PC-9 (cell line): ENCODE measurements around the gene GPR137B. TPM values are rescaled to one million over a fixed set of nuclear protein-coding genes. Genes with fewer than 3 reads are reported as not detected.

Experiments used
- Bru-seq: library from RNA; stranded (reverse); fragments of 400-500 nt; gene quantifications from one replicate; lab custom pipeline; 2021; lab: Mats Ljungman, UMichigan
- BruChase-seq, 2 experiments: library from RNA; stranded (reverse); fragments of 400-500 nt; gene quantifications; one replicate each; lab custom pipeline; 2021; lab: Mats Ljungman, UMichigan
- BruUV-seq: library from RNA; stranded (reverse); fragments of 400-500 nt; replicated peaks from 2 replicates; lab custom pipeline; 2021; lab: Mats Ljungman, UMichigan
- CTCF ChIA-PET: fragments of 300-600 bp; sonication (Branson Sonifier 250); formaldehyde crosslinking; loops from one replicate; lab custom pipeline; 2022; ENCODE audit warnings: antibody characterized with exemption; lab: Charles Lee
- POLR2A ChIA-PET: fragments of 300-600 bp; sonication (Branson Sonifier 250); formaldehyde crosslinking; loops from one replicate; lab custom pipeline; 2022; ENCODE audit warnings: antibody characterized with exemption; ENCODE audit not compliant: unreplicated experiment; lab: Charles Lee
- DNase-seq, 2 experiments: peaks; one replicate each; pipeline versions ENCODE4 v3.0.0 to v3.0.0-alpha.2; 2015 to 2022; ENCODE audit warnings: mixed read lengths in 1 of 2
- H2AFZ ChIP-seq: fragments of 200-600 bp; sonication (generic); 2 replicates; pipeline ENCODE4 v1.8.1; 2017; ENCODE audit warnings: antibody characterized with exemption
- H3F3A ChIP-seq: fragments of 200-600 bp; sonication (generic); 2 replicates; pipeline ENCODE4 v1.8.1; 2017; ENCODE audit warnings: antibody characterized with exemption, mild to moderate bottlenecking, low read depth; ENCODE audit not compliant: insufficient read depth
- H3K27ac ChIP-seq: fragments of 200-600 bp; sonication (generic); 2 replicates; pipeline ENCODE4 v1.6.1; 2016; ENCODE audit warnings: mixed run types
- H3K27me3 ChIP-seq: fragments of 200-600 bp; sonication (generic); 2 replicates; pipeline ENCODE4 v1.6.1; 2016; ENCODE audit warnings: low read depth, mixed run types; ENCODE audit not compliant: insufficient read depth
- H3K36me3 ChIP-seq: fragments of 200-600 bp; sonication (generic); 2 replicates; pipeline ENCODE4 v1.6.1; 2016; ENCODE audit warnings: low read depth, mixed run types
- H3K4me1 ChIP-seq: fragments of 200-600 bp; sonication (generic); replicated peaks from 2 replicates; pipeline ENCODE4 v1.6.1; 2016; ENCODE audit warnings: mixed run types; ENCODE audit not compliant: insufficient read depth
- H3K4me2 ChIP-seq: fragments of 200-600 bp; sonication (generic); 2 replicates; pipeline ENCODE4 v1.6.1; 2017; ENCODE audit warnings: mixed run types
- H3K4me3 ChIP-seq: fragments of 200-600 bp; sonication (generic); 2 replicates; pipeline ENCODE4 v1.6.1; 2016; ENCODE audit warnings: mixed run types
- H3K79me2 ChIP-seq: fragments of 200-600 bp; sonication (generic); 2 replicates; pipeline ENCODE4 v1.6.1; 2017; ENCODE audit warnings: low read depth, mixed run types
- H3K9me2 ChIP-seq: fragments of 200-600 bp; sonication (generic); 2 replicates; pipeline ENCODE4 v1.8.1; 2017; ENCODE audit warnings: mild to moderate bottlenecking; ENCODE audit not compliant: insufficient read depth
- H3K9me3 ChIP-seq: fragments of 200-600 bp; sonication (generic); 2 replicates; pipeline ENCODE4 v1.8.1; 2016; ENCODE audit warnings: low read depth; ENCODE audit not compliant: insufficient read depth
- H4K20me1 ChIP-seq: fragments of 200-600 bp; sonication (generic); 2 replicates; pipeline ENCODE4 v1.8.1; 2017; ENCODE audit not compliant: insufficient read depth
- EZH2 ChIP-seq: fragments of 200-600 bp; sonication (generic); IDR thresholded peaks from 2 replicates; pipeline ENCODE4 v1.8.0; 2017; ENCODE audit warnings: antibody characterized with exemption, low read depth
- intact Hi-C: fragments of 100-400 bp; cut with micrococcal nuclease; formaldehyde crosslinking; loops from one replicate; pipeline ENCODE4 v1.10.0; 2022; ENCODE audit not compliant: unreplicated experiment
- long read RNA-seq: library from polyadenylated mRNA; stranded (forward); transcript quantifications from one replicate; pipeline ENCODE4 v2.0.0, GENCODE V29; 2022
- total RNA-seq: library from RNA; stranded (reverse); gene quantifications from 2 replicates; pipeline ENCODE4 v1.2.3, GENCODE V29; 2021
- TF ChIP-seq, protein P1 (sequence below): fragments of 200-600 bp; sonication (generic); conservative IDR thresholded peaks from 2 replicates; pipeline ENCODE4 v1.6.1; 2017; ENCODE audit warnings: mixed run types, antibody characterized with exemption, mild to moderate bottlenecking, moderate library complexity

Gene GPR137B, protein sequence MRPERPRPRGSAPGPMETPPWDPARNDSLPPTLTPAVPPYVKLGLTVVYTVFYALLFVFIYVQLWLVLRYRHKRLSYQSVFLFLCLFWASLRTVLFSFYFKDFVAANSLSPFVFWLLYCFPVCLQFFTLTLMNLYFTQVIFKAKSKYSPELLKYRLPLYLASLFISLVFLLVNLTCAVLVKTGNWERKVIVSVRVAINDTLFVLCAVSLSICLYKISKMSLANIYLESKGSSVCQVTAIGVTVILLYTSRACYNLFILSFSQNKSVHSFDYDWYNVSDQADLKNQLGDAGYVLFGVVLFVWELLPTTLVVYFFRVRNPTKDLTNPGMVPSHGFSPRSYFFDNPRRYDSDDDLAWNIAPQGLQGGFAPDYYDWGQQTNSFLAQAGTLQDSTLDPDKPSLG
- total RNA-seq, result not detected in 2 replicates
- percentile 10 among the genes with signal in this experiment for Bru-seq, nascent RNA
- BruChase-seq, experiment 1, labeled RNA remaining after a 2-hour chase, result percentile 9 among the genes with signal in this experiment
- BruChase-seq, experiment 2, labeled RNA remaining after a 6-hour chase, result percentile 9 among the genes with signal in this experiment
- long read RNA-seq, result 0 reads

DNA sequence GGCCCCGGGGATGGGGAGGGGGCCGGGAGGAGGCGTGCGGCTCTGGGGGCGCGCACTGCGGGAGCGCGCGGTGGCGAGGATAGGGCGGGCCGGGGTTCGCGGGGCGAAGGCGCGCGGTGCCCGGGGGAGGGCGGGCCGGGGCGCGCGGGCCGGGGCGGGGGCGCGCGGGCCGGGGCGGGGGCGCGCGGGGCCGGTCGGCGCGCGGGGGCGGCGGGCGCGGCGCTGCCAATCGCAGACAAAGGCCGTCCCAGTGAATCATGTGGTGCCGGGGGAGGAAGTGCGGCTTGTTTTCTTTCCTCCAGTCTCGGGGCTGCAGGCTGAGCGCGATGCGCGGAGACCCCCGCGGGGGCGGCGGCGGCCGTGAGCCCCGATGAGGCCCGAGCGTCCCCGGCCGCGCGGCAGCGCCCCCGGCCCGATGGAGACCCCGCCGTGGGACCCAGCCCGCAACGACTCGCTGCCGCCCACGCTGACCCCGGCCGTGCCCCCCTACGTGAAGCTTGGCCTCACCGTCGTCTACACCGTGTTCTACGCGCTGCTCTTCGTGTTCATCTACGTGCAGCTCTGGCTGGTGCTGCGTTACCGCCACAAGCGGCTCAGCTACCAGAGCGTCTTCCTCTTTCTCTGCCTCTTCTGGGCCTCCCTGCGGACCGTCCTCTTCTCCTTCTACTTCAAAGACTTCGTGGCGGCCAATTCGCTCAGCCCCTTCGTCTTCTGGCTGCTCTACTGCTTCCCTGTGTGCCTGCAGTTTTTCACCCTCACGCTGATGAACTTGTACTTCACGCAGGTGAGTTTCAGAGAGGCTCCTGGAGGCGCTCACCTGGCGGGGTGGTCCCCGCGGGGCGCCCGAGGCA lies at the start of gene GPR137B:
GPR137B (plus strand) TSS at position 287 of the 851 bp plus-strand sequence; CDS start at position 371, 84 bp downstream.
- DNase-seq, result no peak
- CTCF ChIA-PET, result no interaction called here
- no peak for TF ChIP-seq EZH2
- TF ChIP-seq, protein P1, sequence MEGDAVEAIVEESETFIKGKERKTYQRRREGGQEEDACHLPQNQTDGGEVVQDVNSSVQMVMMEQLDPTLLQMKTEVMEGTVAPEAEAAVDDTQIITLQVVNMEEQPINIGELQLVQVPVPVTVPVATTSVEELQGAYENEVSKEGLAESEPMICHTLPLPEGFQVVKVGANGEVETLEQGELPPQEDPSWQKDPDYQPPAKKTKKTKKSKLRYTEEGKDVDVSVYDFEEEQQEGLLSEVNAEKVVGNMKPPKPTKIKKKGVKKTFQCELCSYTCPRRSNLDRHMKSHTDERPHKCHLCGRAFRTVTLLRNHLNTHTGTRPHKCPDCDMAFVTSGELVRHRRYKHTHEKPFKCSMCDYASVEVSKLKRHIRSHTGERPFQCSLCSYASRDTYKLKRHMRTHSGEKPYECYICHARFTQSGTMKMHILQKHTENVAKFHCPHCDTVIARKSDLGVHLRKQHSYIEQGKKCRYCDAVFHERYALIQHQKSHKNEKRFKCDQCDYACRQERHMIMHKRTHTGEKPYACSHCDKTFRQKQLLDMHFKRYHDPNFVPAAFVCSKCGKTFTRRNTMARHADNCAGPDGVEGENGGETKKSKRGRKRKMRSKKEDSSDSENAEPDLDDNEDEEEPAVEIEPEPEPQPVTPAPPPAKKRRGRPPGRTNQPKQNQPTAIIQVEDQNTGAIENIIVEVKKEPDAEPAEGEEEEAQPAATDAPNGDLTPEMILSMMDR, result no peak
- H3K4me2 ChIP-seq, result no peak within 1 kb of the TSS
- no peaks in the 10 kb centered on the region for H4K20me1 ChIP-seq
- intact Hi-C loops, result no loop called here
- H2AFZ ChIP-seq, result no peak within 1 kb of the TSS
- H3K27ac ChIP-seq, result no peak within 1 kb of the TSS
- H3K9me2 ChIP-seq, result no peaks in the 10 kb centered on the region
- BruUV-seq, result no TSS peak
- no peaks in the 10 kb centered on the region for H3K36me3 ChIP-seq
- no peaks in the 10 kb centered on the region for H3F3A ChIP-seq
- no peaks in the 10 kb centered on the region for H3K9me3 ChIP-seq
- H3K4me3 ChIP-seq, result no peak within 1 kb of the TSS
- H3K4me1 ChIP-seq, result no peaks in the 10 kb centered on the region
- no peaks in the 10 kb centered on the region for H3K79me2 ChIP-seq
- H3K27me3 ChIP-seq, result peaks cover 42% of the 10 kb centered on the region
- POLR2A ChIA-PET, result no interaction called here

DNA sequence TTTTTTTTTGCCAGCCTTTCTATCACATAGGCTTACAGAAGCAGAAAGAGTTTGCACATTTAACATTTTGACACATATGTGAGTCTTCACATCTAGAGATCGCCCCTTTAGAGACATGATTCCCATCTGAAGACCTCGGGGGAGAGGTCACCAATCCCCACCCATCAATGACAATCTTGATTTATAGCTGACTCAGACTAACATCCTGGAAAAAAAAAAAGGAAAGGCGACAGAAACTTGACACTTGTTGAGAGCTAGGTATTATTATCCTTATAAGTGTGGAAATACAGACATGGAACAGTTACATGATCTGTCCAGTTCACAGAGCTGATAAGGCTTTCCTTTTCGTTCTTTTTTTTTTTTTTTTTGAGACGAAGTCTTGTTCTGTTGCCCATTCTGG lies 49.4 kb upstream of the GPR137B start:
- TF ChIP-seq, protein P1, result no peak
- no peak for TF ChIP-seq EZH2
- POLR2A ChIA-PET, result no interaction called here
- Histone ChIP-seq H3K27ac (no peak overlapping the region), H3K9me2 (no peaks in the 10 kb centered on the region), H3K4me1 (no peaks in the 10 kb centered on the region), H3K36me3 (no peaks in the 10 kb centered on the region), H4K20me1 (no peaks in the 10 kb centered on the region), H3F3A (peaks cover 27% of the 10 kb centered on the region), H3K27me3 (no peaks in the 10 kb centered on the region), H3K4me3 (no peak overlapping the region), H2AFZ (no peak overlapping the region), H3K4me2 (no peak overlapping the region), H3K9me3 (peaks cover 17% of the 10 kb centered on the region), H3K79me2 (no peaks in the 10 kb centered on the region)
- no peak for DNase-seq
- intact Hi-C loops, result loop anchor here (5.0 kb wide), 1 partner anchor 121 kb away; no protein-coding TSS in a partner anchor
- no TSS peak for BruUV-seq
- CTCF ChIA-PET, result no interaction called here
